SK-N-MC (cell line): Measurements from ENCODE around the gene GPC6.

Experiments
- EZH2 ChIP-seq: fragments of 200-600 bp; sonication (generic); IDR thresholded peaks from one replicate; pipeline ENCODE4 v1.6.1; 2017; ENCODE audit warnings: antibody characterized with exemption
- FOXP2 ChIP-seq: optimal IDR thresholded peaks from 2 replicates; pipeline ENCODE3; 2011; ENCODE audit warnings: mild to moderate bottlenecking, moderate library complexity; ENCODE audit not compliant: insufficient read depth; ENCODE audit errors: extremely low read length, control extremely low read depth
- POLR2AphosphoS5 ChIP-seq: IDR thresholded peaks from 2 replicates; pipeline ENCODE4 v1.6.1; 2012; ENCODE audit warnings: mild to moderate bottlenecking, low read depth, low read length, borderline replicate concordance

GRCh38 chr13:94254737-94255136, 1028.1 kb downstream of the GPC6 start:
- TF ChIP-seq POLR2AphosphoS5 (no peak), EZH2 (no peak), FOXP2 (no peak)
